Esophagus (tissue), 2 donors: ENCODE measurements around the gene OAS2. TPM values are rescaled to one million over a fixed set of nuclear protein-coding genes. Genes with fewer than 3 reads are reported as not detected.

Experiments used
- H3K27ac ChIP-seq, 2 donors: one replicate each; pipeline ENCODE4 v1.5.1; 2013; ENCODE audit warnings: low read depth in 2 of 2, mild to moderate bottlenecking in 2 of 2, inconsistent platforms in 1 of 2, low read length in 1 of 2, moderate library complexity in 1 of 2
- H3K27me3 ChIP-seq, 2 donors: one replicate each; pipeline ENCODE4 v1.6.1; 2013; ENCODE audit warnings: low read length in 2 of 2, control low read depth in 1 of 2, mild to moderate bottlenecking in 1 of 2; ENCODE audit not compliant: insufficient read depth in 2 of 2, control insufficient read depth in 1 of 2
- H3K36me3 ChIP-seq, 2 donors: one replicate each; pipeline ENCODE4 v1.6.1; 2013; ENCODE audit warnings: low read length in 1 of 2; ENCODE audit not compliant: control insufficient read depth in 2 of 2, insufficient read depth in 2 of 2
- H3K4me1 ChIP-seq, 2 donors: one replicate each; pipeline ENCODE4 v1.6.1; 2013; ENCODE audit warnings: low read length in 1 of 2; ENCODE audit not compliant: control insufficient read depth in 2 of 2, insufficient read depth in 2 of 2
- H3K4me3 ChIP-seq, 2 donors: one replicate each; pipeline ENCODE4 v1.5.1; 2013; ENCODE audit warnings: low read length in 2 of 2, mild to moderate bottlenecking in 2 of 2, low read depth in 1 of 2, moderate library complexity in 1 of 2
- H3K9me3 ChIP-seq, 2 donors: one replicate each; pipeline ENCODE4 v1.6.1; 2013; ENCODE audit warnings: mild to moderate bottlenecking in 2 of 2, low read depth in 1 of 2, low read length in 1 of 2, moderate library complexity in 1 of 2; ENCODE audit not compliant: control insufficient read depth in 2 of 2, insufficient read depth in 1 of 2
- WGBS, 2 donors: extraction: QIAGEN DNeasy Blood & Tissue Kit; methylation state at CpG; one replicate each; pipeline ENCODE4 v1.1.7; 2013; 5-methylcytosine and 5-hydroxymethylcytosine counted together
- polyA plus RNA-seq, 2 donors: library from polyadenylated mRNA; stranded (reverse); fragments of 200-250 nt; gene quantifications; one replicate each; pipeline ENCODE4 v1.2.3, GENCODE V29; 2013
- donor health status: healthy with polysubstance abuse.
- donor health status: Bipolar disorder and iron deficiency.

Gene OAS2
- polyA plus RNA-seq, 2 donors, result 6.6 to 10.8 TPM

DNA sequence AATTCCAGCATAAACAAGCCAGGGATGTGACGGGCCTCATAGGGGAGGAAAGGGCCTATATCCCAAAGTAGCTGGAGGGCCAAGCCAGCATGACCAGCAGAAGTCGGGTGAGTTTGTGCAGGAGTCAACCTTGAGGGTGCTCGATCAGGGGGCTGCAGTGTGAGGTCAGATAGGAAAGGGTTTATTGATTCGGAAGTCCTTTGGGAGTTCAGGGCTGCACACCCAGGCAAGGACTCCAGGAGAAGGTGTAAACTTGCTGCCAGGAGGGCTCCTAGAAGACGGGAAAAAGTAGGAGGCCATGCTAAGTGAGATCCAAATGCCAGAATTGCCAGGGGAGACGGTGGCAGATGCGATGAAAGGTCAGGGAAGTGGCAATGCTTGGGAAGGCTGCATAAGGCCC is 3.4 kb upstream of the OAS2 start:
- Histone ChIP-seq H3K36me3 (peaks cover 0 to 15% of the 10 kb centered on the region in 2 donors), H3K27me3 (no peaks in the 10 kb centered on the region), H3K9me3 (no peaks in the 10 kb centered on the region), H3K4me3 (no peak overlapping the region), H3K4me1 (peaks cover 0 to 3% of the 10 kb centered on the region in 2 donors), H3K27ac (no peak overlapping the region)
- WGBS, 2 donors, result 83 to 91% methylated on average over 7 of the region's 7 CpGs

DNA sequence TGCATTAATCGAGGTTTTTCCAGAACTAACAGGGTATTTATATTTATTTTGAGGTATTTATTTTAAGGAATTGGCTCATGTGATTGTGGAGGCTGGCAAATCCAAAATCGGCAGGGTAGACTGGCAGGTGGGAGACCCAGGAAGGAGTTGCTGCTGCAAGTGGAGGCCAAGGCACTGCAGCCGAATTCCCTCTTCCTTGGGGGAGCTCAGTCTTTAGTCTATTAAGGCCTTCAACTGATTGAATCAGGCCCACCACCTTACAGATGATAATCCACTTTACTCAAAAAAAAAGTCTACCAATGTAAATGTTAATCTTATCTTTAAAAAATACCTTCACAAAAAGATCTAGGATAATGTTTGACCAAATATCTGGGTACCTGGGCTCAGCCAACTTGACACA is 1.2 kb upstream of the OAS2 start:
- Histone ChIP-seq H3K4me3 (no peak overlapping the region), H3K9me3 (no peaks in the 10 kb centered on the region), H3K27ac (peak overlapping the region in 1 of 2 donors; percentile 97), H3K4me1 (peaks cover 0 to 3% of the 10 kb centered on the region in 2 donors), H3K36me3 (no peaks in the 10 kb centered on the region), H3K27me3 (no peaks in the 10 kb centered on the region)
- WGBS, 2 donors, result 69 to 73% methylated on average over 3 of the region's 3 CpGs

DNA sequence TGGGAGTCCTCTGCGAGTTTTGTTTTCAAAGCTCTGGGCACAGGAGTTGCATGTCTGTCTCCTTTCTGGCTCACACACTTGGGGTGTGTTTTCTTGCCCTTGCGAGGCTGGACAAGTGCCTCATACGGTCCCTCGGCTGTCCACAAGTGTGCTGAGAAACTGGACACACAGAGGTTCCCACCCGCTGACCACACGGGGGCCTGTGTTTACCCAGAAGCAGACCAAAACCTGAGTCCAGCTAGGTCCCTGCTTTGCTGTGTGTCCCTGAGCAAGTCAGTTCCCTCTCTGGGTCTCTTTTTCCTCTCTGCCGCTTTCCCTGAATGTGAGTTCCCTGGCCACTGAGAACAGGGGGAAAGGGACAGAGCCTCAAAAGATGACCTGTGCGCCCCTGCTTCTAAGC is 678 bp upstream of the OAS2 start:
- Histone ChIP-seq H3K9me3 (no peaks in the 10 kb centered on the region), H3K27me3 (no peaks in the 10 kb centered on the region), H3K36me3 (no peaks in the 10 kb centered on the region), H3K4me3 (peak overlapping the region in 1 of 2 donors; percentile 61), H3K27ac (peak overlapping the region; percentile 91 to 97), H3K4me1 (peaks cover 0 to 3% of the 10 kb centered on the region in 2 donors)
- 58 to 70% methylated on average over 8 of the region's 8 CpGs for WGBS, 2 donors

DNA sequence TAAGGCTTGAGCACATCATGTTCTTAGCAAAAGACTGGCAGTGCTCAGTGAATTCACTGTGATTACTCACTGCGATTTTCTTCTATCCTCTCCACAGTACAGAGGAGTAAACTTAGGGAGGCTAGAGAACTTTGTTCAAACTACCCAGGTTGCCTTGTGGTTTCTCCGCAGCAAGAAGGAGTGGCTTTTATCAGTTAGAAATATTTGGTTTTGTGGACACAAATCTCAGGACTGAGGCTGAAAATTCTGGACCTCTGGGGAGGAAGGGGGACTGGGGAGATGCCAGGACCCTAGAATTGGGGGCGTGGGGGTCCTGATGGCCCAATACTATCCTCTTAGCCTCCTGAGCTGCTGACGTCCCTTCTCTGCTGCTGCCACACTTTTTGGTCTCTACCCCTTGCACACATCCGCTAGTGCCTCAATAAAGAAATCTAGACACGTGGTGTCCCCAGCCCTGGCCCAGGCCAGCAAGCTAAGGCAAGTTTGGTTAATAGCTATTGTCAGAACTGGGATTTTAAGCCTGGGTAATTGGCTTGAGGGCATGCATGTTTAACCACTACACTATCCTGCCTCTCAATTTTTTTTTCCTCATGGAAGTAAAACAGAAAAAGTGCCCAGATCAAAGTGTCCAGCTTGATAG is 842 bp downstream of the OAS2 start:
- H3K4me3 ChIP-seq, result peak overlapping the region; percentile 52 to 61
- WGBS, 2 donors, result 24 to 38% methylated on average over 6 of the region's 6 CpGs
- H3K27ac ChIP-seq, result peak overlapping the region; percentile 91 to 97

GRCh38 chr12:112980491-112981158 is 2.3 kb downstream of the OAS2 start:
- Histone ChIP-seq H3K9me3 (no peaks in the 10 kb centered on the region), H3K27ac (no peak overlapping the region), H3K36me3 (no peaks in the 10 kb centered on the region), H3K4me1 (peaks cover 0 to 3% of the 10 kb centered on the region in 2 donors), H3K4me3 (no peak overlapping the region), H3K27me3 (no peaks in the 10 kb centered on the region)
- WGBS, 2 donors, result 62 to 70% methylated on average over 4 of the region's 4 CpGs

More for the DNA sequence above, 842 bp downstream of the OAS2 start:
- no peaks in the 10 kb centered on the region for H3K9me3 ChIP-seq
- H3K27me3 ChIP-seq, result no peaks in the 10 kb centered on the region
- H3K4me1 ChIP-seq, result peaks cover 0 to 3% of the 10 kb centered on the region in 2 donors
- H3K36me3 ChIP-seq, result no peaks in the 10 kb centered on the region

- 86 to 89% methylated on average over 1 of the region's 1 CpG for WGBS, 2 donors
- peaks cover 0 to 3% of the 10 kb centered on the region in 2 donors for H3K36me3 ChIP-seq
- peaks cover 0 to 7% of the 10 kb centered on the region in 2 donors for H3K4me1 ChIP-seq
- H3K27ac ChIP-seq, result no peak overlapping the region
- H3K9me3 ChIP-seq, result no peaks in the 10 kb centered on the region
- H3K27me3 ChIP-seq, result no peaks in the 10 kb centered on the region
- H3K4me3 ChIP-seq, result no peak overlapping the region
Observed at GRCh38 chr12:112985642-112986290, 7.4 kb downstream of the OAS2 start.

GRCh38 chr12:112986291-112986800 is 8.0 kb downstream of the OAS2 start:
- H3K27ac ChIP-seq, result no peak overlapping the region
- no peaks in the 10 kb centered on the region for H3K9me3 ChIP-seq
- WGBS, 2 donors, result 92 to 96% methylated on average over 7 of the region's 7 CpGs

DNA sequence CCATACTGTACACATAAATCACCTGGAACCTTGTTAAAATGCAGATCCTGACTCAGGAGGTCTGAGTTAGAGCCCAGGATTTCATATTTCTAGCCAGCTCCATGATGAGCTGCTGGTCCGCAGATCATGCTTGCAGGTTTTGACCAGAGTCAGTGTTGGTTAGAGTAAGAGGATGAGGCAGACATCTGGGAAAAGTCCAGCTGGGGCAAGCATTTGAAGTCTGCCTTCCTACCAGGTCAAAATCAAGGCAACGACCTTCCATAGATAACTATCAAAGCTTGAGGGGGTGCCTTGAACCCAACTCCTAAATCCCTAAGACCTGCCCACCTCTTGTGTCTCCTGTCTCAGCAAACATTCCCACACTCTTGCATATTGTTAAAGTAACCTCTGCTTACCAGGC is 9.2 kb downstream of the OAS2 start:
- peaks cover 0 to 3% of the 10 kb centered on the region in 2 donors for H3K36me3 ChIP-seq
- peaks cover 0 to under 1% of the 10 kb centered on the region in 2 donors for H3K9me3 ChIP-seq
- peaks cover 0 to 7% of the 10 kb centered on the region in 2 donors for H3K4me1 ChIP-seq
- WGBS, 2 donors, result 82% methylated on average over 2 of the region's 2 CpGs
- no peak overlapping the region for H3K4me3 ChIP-seq
- H3K27me3 ChIP-seq, result no peaks in the 10 kb centered on the region
- no peak overlapping the region for H3K27ac ChIP-seq

More at GRCh38 chr12:112986291-112986800, 8.0 kb downstream of the OAS2 start:
- Histone ChIP-seq H3K36me3 (peaks cover 0 to 3% of the 10 kb centered on the region in 2 donors), H3K4me3 (no peak overlapping the region), H3K27me3 (no peaks in the 10 kb centered on the region), H3K4me1 (peaks cover 0 to 7% of the 10 kb centered on the region in 2 donors)

GRCh38 chr12:112988224-112988623 is 9.9 kb downstream of the OAS2 start:
- H3K27me3 ChIP-seq, result no peaks in the 10 kb centered on the region
- H3K27ac ChIP-seq, result no peak overlapping the region
- H3K4me1 ChIP-seq, result peaks cover 0 to 7% of the 10 kb centered on the region in 2 donors
- WGBS, 2 donors, result 62 to 72% methylated on average over 3 of the region's 3 CpGs
- peaks cover 0 to 3% of the 10 kb centered on the region in 2 donors for H3K36me3 ChIP-seq
- H3K4me3 ChIP-seq, result no peak overlapping the region
- H3K9me3 ChIP-seq, result peaks cover 0 to 2% of the 10 kb centered on the region in 2 donors
